CD4-positive, alpha-beta T cell treated with Interferon alpha-2 for 1 hour (primary cell): ENCODE measurements around the gene STMN1.

Experiments
- DNase-seq, 2 donors: peaks; one replicate each; pipeline ENCODE4 v3.0.0-alpha.2; 2020 to 2022

The STMN1 gene

GRCh38 chr1:25867210-25867991, 38.8 kb downstream of the STMN1 start:
- no peak for DNase-seq

GRCh38 chr1:25866288-25866687, 39.9 kb downstream of the STMN1 start:
- DNase-seq, result no peak

DNA sequence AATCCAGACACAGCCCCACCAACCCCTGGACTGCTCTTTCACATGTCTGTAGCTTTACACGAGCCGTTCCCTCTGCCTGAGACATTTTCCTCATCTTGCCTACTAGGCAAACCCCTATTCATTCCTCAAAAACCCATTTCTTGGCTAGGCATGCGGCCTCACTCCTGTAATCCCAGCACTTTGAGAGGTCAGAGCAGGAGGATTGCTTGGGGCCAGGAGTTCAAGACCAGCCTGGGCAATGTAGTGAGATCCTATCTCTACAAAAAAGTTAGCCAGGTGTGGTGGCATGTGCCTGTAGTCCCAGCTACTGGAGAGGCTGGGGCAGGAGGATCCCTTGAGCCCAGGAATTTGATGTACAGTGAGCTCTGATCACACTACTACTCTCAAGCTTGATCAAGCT, 41.8 kb downstream of the STMN1 start:
- no peak for DNase-seq

- no peak for DNase-seq
Measured at GRCh38 chr1:25863486-25864262, 42.5 kb downstream of the STMN1 start.

DNA sequence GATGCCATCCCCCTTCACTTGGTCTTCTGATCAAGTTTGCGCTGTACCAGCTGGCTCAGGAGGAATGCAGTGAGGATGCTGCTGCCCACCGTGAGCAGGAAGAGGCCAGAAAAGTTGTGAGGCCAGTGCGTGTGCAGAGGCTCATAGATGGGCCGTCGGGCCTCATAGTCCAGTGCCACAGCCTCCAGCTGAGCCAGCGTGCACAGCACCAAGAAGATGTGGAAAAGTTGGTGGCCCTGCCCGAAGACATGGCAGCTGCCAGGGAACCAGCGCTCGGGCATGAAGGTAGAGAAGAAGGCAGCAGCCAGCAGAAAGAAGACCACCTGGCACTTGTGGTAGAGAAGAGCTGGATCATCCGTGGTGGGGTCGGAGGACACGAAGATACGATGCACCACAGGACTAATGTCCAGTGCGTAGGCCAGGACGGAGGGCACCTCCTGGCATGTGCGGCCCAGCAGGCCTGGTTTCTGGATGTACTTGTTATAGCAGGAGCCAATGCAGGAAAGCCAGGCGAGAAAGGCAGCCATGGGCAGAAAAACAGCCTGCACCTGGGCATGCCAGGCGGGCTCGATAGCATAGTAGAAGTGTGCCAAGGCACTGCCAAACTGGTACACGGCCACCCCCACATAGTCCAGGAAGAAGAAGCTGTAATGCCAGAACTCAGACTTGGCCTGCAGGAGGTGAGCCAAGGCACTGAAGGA, 43.3 kb downstream of the STMN1 start:
- DNase-seq, result no peak

DNA sequence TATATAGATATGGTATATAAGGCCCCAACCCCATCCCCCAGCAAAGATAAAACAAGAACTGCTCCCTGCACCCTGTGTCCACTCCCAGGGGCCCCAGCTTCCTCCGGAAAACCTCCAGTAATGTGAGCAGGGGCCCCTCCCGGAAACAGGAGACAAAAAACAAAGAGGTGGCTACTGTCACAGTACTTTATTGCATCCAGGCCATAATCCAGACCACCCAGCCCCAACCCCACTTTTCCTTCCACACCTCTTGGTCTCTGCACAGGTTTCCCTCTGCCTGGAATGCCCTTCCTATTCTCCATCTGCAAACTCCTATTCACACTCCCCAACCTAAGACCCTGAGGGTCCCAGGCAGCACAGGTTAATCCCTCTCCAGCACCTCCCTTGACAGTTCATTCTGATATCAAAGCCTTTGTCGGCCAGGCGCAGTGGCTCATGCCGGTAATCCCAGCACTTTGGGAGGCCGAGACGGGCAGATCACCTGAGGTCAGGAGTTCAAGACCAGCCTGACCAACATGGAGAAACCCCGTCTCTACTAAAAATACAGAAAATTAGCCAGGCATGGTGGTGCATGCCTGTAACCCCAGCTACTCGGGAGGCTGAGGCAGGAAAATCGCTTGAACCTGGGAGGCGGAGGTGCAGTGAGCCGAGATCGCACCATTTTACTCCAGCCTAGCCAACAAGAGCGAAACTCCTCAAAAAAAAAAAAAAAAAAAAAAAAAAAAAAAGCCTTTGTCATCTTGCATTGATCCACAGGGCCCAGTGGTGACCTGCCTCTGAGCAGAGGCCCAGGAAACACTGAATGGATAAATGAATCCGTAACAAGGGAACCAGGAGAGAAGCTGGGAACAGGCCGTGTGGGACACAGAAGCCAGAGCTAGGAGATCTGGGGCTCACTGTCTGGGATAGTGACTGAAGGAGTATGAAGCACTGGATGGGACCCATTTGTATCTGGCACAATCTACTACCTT, 44.6 kb downstream of the STMN1 start:
- no peak for DNase-seq

- DNase-seq, result peak; percentile 89 to 92
Measured at GRCh38 chr1:25858906-25859789, 47.1 kb downstream of the STMN1 start, which contains the start of gene AUNIP. AUNIP (minus strand) TSS chr1:25859457; CDS start chr1:25859357, 100 bp downstream.

DNA sequence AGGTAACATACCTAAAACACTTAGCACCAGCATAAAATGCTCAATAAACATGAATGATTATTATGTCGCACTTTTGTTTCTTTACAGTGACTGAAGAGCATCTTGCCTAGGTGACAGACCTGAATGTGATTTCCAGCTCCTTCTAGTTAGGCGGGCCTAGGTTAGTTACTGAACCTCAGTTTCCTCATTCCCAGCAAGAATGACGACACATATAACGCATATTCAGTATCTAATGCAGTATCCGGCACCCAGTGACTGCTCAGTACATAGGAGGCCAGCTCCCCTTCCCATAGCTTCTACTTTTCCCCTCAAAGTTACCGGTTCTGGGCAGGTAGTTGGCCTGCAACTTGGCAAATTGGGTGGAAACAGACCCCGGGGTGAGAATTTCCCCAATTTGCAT, 47.7 kb downstream of the STMN1 start:
- DNase-seq, result no peak

DNA sequence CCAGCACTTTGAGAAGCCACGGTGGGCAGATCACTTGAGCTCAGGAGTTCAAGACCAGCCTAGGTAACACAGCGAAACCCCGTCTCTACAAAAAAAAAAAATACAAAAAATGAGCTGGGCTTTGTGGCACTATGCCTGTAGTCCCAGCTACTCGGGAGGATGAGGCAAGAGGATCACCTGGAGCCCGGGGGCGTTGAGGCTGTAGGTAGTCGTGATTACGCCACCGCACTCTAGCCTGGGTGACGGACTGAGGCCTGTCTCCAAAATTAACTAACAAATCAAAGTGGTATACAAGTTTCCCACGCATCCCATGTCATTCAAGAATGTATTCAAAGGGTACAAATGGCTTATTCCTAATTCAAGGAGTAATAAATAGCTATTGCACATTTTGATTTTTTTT, 49.4 kb downstream of the STMN1 start:
- no peak for DNase-seq

GRCh38 chr1:25854554-25854953, 51.7 kb downstream of the STMN1 start:
- DNase-seq, result no peak
